ELR (cell line): ENCODE data around the gene DHFR.

Experiments used
- DNase-seq: peaks from one replicate; pipeline ENCODE4 v3.0.0-alpha.2; 2015; ENCODE audit warnings: low read depth

Gene DHFR

DNA sequence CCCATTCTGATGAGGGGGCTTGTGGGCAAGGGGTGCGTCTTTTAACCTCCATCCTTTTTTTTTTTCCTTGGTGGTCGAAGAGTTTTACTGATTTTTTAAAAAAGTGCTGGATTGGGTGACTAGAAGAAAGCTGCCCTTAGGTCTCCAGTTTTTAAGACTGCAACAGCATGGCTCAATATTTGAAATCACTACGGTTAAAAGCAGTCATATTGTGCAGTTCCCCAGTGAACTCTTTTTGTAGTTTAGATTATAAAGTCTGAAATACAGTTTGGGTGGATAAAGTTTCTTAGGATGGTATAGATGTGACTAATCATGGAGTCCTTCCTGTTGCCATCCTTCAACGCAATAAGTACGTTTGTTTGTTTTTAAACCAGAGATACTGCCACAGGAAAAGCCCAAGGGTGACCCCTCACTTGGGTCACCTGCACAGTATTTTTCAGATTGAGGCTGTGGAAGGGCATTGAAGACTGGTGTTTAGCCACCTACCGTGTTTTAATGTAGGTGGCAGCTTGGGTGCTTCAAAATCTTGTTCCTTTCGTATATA, 520 bp upstream of the DHFR start:
- DNase-seq = peak; percentile 56

DNA sequence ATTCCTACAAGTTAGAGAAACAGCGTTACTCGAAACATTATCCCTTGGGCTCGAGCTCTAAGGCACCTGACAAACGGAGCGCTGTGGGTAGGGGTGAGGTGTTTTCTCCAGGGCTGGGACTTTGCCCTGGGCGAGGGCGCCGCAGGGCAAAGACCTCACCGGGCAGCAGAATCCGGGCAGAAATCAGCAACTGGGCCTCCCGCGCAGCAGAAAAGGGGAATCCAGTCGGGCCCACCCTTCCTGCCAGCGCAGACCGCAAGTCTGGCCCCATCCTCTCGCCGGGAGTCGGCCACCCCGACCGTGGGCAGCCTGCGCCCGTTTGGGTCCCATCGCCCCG, 761 bp downstream of the DHFR start:
- DNase-seq = peak; percentile 56

DNA sequence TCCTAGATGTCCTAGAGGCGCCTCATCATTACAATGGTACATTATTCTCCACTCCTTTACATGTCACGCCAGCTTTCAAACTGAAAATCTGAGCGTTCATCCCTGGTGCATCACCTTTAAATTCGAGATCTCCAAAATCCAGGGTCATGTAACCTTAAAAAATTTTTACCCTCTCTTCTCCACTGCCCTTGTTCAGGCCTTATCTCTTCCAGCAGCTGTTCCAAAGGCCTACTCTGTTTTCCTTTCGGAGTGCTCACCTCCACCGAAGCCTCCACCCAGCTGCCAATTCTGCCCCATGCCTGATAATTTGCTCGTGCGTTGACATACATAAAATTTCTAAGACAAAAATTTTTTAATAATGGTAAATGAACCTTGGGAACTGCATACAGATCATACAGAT, 1.3 kb downstream of the DHFR start:
- DNase-seq = no peak

DNA sequence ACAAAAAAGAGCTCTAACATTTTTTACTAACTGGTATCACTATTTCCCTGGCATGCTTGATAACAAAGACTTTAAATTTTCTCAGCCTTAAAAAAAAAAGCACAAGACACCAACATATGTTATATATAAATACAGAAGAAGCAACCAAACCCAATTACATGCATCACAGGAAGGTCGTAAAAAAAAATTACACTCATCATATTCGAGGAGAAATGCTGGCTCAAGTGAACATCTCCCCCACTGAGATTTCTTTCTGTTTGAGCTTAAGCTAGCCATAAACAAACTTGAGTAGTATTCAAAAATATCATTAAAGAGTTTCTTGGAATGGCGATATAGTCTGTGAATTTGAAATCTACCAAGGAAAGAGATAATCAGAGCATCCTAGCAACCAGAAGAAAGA, 7.9 kb downstream of the DHFR start:
- DNase-seq = no peak

DNA sequence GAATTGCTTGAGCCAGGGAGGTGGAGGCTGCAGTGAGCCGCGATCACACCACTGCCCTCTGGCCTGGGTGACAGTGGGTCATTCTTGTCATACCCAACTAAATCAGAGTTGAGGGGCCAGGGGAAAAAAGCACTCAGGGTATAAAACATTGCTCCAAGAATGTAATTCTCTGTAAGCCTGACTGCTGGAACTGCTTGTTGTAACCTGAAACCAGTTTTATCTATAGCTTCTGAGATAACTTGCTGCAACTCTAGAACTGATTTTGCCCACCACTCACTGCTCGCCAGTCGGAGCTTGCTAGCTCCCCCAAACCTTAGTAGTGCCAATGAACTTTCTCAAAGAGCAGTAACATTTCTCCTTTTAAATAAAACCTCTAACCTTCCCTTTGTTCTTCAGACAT, 9.9 kb downstream of the DHFR start:
- DNase-seq = no peak

DNA sequence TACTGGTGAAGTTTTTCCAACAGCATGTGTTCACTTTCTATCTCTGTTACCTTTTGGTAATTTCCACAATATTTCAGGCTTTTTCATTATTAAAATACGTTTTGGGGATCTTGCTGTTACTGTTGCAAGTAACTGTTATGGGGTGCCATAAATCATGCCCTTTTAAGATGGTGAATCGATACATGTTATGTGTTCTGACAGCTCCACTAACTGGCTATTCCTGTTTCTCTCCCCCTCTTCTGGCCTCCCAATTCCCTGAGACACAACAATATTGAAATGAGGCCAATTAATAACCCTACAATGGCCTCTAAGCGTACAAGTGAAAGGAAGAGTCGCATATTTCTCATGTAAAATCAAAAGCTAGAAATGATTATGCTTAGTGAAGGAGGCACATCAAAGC, 13.4 kb downstream of the DHFR start:
- DNase-seq = no peak

DNA sequence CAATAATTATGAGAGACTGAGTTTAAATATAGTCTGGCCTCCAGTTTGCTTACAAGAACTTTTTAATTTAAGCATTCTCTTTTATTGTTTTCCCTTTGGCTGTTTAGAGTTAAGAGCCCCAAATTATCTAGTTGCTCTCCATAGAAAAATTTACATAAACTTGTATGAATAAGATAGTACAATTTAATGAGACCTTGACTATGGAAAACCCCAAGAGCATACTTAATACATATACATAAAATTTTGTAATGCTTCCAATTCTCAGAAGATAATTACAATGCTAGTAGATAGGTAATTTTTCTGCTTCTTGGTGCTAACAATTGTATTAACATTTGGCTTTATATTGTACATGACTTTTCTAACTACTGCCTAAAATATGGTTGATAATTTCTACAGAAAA, 20.6 kb downstream of the DHFR start:
- DNase-seq = no peak

DNA sequence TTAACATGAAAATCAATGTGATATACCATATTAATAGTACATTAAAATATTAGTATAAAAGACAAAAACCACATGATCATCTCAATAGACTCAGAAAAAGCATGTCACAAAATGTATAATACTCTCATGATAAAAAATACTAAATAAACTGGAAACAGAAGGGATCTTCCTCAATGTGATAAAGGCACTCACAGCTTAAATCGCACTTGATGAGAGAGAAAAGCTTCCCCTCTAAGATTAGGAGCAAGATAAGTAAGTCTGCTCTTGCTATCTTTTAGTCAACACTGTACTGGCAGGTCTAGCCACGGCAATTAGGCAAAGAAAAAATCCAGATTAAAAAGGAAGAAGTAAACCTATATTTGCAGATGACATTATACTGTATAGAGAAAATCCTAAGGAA, 22.1 kb downstream of the DHFR start:
- no peak for DNase-seq

DNA sequence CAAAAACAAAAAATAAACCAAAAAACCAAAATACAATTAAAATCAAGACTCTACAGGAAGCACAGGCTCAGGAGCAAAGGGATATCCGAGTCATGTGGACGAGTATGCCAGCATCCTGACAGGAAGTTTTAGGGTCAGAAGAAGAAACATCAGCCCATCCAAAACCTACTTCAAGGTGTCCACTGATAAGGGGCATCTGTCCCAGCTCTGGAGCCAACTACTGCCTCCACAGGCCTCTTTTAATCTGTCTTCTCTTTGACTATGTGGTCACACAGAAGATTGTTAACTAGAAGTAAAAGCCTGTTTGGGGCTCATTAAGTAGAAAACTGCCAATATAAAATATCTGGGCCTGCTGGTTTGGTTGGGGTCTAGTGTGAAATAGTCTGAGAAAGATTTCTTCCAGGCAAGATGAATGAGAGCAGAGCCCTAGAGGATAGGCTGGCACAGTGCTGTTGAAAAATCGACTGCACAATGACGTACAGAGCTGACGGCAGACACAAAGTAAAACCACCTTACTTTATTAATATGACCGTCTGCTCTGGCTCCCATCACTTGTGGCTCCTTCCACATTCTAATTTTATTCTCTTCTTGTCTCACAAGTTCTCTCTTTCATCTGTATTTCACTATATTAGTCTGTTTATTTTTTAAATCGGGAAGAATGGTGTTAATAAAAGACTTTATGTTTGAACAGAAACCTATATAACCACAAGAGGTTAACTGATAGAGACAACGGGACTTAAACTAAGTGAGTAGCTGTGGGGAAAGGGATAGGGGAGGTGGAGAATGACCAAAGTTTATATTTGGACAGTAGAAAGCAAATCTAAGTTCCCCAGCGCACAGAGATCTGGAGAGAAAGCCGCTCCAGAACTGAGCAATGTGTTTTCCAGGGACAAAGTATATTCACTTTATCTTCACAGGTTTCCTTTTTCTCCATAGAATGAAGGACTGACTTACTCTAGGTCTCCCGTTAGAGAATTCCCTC, 23.2 kb downstream of the DHFR start:
- DNase-seq = no peak

DNA sequence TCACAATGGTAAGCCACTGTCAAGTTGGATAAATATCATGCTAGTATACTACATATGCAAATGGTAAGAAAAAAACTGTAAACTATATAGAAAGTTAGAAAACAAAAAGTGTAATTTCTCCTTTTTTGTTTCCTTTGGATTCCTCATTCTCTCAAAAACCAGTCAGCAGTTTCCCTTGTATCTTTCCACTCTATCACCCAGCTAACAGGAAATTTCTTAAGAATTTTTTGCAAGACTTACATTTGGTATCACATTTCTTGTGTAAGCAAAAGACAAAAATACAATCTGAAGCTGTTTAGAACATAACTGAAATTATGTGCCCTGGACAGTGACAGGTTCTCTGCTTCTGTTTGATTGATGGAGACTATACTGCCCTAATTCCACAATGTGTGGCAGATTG, 25.5 kb downstream of the DHFR start:
- no peak for DNase-seq

DNA sequence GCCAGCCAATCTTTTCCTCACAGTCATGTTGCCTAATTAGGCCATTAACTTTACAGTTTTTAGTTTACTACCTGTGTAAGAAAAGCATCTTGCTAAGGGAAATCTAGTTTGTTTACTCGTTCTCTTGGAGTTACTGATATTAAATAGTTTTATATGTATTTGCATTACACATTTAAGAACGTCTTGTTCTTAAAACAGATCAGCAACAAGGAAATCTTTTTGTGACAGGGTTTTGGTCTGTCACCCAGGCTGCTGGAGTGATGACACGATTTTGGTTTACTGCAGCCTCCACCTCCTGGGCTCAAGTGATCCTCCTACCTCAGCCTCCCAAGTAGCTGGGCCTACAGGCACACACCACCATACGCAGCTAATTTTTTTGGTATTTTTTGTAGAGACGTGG, 29.6 kb downstream of the DHFR start:
- DNase-seq = no peak

DNA sequence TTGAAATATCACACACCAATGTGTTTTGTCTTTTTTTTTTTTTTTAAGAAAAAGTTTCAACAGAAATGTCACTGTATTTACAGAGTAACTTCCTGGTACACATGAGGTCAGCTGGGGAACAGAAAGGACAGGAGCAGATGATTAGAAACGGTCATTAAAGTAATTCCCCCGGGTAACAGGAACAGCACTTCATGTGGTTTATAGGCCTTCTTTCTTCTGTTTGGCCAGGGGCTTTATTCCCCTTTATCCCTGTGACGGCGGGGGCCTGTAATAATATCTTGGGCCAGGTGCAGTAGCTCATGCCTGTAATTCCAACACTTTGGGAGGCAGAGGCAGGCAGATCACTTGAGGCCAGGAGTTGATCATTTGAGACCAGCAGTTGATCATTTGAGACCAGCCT, 30.8 kb downstream of the DHFR start:
- no peak for DNase-seq

DNA sequence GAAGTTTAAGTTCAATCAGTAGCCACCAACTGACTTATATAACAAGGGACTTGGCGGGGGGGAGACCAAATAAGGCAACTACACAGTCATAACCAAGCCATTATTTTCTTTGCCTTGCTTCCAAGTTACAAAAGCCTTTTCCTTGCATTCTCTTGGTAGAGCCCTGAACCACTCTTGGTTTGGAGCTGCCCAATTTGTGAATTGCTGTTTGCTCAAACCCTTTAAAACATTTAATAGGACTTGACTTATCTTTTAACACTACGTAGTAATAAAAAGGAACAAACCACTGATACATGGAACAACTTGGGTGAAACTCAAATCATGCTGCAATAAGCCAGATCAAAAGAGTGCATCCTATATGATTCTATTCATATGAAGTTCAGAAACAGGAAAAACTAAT, 32.0 kb downstream of the DHFR start:
- DNase-seq = no peak

DNA sequence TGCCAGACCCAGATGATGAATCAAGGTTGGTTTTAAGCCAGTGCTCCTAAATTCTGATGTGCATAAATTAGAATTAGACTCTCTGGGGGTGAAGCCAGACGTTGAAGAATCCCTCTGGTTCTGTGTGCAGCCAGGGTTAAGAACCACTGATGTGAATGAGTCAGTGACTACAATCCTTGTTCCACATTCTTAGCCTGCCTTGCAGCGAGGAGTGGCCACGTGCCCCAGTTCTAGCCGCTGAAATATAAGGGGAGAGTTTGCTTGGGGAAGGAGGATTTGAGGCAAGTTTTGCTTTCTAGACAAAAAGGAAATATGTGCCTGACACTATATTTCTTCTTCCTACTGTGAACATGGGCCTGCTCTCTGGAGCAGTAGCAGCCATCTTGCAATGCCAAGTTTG, 34.6 kb downstream of the DHFR start:
- peak; percentile 31 for DNase-seq

DNA sequence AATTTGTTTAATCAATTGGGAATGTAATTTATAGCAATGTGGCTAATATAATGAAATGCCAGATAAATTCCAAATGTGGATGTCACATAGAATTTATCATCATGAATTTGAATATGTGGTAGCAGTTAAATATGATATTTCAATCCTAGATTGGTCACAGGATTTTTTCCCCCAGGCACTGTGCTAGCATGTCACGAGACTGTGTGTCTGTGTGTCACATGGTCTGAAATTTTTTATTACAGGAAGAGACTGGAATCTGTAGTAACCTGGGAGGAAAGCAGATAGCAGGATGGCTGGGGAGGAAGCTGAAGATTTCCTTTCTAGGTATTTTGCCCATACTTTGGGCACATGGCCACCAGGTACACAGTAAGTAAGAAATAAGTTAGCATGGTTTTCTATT, 35.7 kb downstream of the DHFR start:
- DNase-seq = peak; percentile 12

DNA sequence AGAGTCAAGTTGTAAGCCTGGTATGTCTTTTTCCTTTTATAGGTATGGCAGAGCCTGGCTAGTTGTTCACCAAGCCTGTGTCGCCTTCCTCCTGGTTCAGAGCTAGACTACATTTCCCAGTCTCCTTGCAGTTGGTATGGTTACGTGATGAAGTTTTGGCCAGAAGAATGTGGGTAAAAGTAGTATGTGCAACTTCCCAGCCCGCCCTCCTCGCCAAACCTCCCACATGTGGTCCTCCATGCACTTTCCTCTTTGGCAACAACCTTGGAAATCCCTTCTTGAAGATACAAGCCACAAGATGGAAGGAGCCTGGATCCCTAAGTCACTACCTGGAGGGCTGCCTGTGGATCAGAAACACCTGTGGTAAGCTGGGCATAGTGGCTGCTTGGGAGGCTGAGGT, 36.3 kb downstream of the DHFR start:
- no peak for DNase-seq

DNA sequence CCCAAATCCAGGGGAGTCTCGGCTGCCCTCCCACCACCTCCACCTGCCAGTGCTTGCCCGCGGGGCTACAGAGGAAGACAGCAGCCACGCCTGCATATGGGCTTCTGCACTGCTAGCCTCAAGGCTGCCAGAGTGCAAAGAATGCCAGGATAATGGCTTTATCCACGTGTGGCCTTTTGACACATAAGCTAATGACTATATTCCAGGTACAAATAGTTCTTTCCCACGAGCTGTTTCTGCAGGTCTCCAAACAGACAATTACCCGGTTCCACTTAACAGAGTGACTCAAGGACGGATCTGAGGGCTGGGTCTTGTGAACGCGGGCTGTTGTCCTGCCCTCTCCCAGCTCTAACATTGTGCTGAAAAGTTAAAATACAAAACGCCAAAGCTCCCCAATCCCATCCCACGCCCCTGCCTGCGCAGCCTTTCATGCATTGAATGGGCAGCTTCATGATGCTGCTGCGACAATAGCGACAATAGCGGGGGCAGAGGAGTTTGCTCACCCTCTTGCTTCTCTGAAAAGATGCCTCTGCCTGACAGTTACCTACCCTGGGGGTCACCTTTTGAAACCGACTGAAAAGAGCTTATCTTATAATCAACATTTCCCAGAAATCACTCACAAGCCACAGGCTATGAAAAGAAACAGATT, 39.4 kb downstream of the DHFR start:
- DNase-seq = no peak

DNA sequence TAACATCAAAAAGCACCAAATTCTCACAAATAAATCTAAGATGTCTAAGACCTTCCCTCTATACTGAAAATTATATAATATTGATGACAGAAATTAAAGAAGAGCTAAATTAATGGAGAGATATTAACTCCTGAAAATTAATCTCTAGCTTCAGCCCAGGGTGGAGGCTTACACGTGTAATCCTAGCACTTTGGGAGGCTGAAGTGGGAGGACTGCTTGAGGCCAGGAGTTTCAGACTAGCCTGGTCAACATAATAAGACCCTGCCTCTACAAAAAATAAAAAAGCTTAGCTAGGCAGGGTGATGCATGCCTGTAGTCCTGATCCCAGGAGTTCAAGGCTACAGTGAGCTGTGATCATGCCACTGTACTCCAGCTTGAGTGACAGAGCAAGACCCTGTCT, 45.1 kb downstream of the DHFR start:
- no peak for DNase-seq

DNA sequence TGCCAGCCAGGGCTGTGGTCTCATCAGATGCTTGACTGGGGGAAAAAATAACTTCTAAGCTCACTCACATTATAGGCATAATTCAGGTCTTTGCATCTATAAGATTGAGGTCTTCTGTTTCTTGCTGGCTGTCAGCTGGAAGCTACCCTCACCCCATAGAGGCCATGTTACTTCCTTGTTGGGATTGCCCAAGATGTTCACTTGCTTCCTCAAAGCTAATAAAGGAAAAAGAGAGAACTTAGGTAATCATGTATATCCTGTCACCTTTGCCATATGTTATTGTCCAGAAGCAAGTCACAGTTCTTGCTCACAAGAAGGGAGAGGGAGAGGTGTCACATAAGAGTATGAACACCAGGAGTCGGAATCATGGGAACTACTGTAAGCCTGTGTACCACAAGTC, 46.1 kb downstream of the DHFR start:
- DNase-seq = no peak

DNA sequence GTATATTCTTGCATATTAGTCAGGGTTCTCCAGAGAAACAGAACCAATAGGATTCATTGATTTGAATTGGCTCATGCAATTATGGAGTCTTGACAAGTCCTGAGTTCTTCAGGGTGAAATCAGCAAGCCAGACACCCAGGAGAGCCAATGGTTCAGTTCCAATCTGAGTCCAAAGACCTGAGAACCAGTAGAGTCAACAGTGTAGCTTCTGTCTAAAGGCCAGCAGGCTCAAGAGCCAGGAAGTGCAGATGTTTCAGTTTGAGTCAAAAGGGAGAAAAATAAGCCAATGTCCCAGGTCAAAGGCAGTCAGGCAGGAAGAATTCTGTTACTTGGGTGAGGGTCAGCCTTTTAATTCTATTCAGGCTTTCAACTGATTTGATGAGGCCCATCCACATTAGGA, 47.0 kb downstream of the DHFR start:
- no peak for DNase-seq

DNA sequence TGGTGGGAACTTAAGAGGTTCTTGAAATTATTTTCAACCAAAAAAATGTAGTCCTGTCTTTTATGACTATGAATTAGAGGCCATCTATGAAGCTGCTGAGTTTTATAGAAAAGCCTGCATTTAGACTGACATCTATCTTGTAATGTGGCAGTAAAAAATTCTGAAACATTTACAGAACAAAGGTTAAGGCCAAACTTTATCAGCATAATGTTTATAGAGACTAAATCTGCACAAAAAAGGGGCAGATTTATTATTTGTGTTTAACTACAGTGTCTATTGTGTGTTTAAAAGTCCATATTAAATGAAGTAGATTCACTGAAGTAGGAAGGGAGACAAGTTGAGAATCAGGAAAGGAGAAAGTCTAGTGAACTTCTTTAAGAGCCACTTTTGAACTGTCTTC, 47.4 kb downstream of the DHFR start:
- no peak for DNase-seq

DNA sequence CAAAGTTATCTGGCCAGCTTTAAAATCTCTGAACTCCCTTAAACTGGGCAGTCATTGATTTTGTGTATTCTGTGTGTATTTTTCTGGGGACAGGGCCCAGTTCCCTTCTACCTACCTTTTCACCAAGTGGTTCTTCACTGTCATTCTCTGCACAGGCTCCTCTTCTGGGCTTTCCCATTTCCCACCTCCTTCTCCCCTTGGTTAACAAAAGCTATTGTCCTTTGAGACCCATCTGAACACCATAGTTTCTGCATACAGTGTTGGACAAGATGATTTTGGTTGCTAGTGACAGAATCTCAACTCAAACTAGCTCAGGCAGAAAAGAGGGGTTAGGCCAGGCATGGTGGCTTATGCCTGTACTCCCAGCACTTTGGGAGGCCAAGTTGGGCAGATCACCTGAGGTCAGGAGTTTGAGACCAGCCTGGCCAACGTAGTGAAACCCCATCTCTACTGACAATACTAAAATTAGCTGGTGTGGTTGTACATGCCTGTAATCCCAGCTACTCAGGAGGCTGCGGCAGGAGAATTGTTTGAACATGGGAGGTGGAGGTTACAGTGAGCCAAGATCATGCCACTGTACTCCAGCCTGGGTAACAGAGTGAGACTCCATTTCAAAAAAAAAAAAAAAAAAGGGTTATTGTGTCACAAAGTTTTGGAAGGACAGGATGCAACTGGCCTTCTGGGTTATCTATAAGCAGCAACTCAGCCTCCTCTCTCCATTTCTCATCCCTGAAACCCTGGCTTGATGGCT, 53.7 kb downstream of the DHFR start:
- no peak for DNase-seq

DNA sequence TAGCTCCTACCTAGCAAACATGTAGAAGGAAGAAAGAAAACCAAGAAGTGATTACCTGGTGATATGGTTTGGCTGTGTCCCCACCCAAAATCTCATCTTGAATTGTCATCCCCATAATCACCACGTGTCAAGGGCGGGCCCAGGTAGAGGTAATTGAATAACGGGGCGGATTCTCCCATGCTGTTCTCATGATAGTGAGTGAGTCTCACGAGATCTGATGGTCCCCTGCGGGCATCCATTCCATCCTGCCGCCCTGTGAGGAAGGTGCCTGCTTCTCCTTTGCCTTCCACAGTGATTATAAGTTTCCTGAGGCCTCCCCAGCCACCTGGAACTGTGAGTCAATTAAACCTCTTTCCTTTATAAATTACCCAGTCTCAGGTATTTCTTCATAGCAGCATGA, 57.3 kb downstream of the DHFR start:
- no peak for DNase-seq
